A204.1 (cell line): ENCODE data around the gene PPIL4.

Experiments
- FAIRE-seq: peaks from 2 replicates; lab custom pipeline; 2012; peaks lifted over from hg19 to GRCh38; lab: Jason Lieb, UNC

PPIL4 gene

DNA sequence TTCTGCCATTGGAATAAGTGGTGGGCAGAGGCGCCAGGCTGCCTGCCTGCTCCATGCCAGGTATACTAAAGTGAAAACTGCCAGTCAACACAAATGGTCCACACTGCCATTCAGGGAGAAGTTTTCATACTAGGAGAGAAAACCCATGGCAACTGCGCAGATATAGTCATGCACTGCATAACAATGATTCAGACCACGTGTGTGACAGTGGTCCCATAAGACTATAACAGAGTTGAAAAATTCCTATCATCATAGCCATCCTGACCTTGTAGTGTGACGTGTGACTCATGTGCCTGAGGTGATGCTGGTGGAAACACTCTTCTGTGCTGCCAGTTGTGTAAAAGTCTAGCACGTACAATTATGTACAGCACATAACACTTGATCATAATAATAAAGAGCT is 86.1 kb downstream of the PPIL4 start:
- FAIRE-seq, result no peak

DNA sequence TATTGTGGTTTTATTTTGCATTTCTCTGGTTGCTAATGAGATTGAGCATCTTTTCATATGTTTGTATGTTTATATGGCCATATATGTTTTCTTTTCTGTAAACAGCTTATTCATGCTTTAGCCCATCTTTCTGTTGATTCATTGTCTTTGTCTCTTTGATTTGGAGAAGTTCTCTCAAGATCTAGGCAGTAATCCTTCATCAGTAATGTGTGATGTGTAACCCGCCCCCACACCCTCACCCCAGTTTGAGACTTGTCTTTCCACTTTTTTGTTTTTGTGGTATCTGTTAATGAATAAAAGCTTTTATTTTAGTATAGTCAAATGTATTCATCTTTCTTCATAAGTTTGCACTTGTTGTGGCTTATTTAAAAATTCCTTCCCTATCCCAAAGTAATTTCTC is 87.0 kb downstream of the PPIL4 start:
- no peak for FAIRE-seq

DNA sequence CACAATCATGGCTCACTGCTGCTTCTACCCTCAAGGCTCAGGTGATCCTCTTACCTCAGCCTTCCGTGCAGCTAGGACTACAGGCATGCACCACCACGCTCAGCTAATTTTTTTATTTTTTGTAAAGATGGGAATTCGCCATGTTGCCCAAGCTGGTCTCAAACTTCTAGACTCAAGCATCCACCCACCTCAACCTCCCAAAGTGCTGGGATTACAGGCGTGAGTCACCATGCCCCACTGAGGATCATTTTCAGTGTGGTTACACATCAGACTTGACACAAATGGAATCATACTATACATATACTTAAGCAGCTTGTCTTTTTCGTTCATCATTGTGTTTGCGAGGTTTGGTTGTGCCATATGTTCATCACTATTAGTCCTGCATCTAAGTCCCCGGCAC is 87.6 kb downstream of the PPIL4 start:
- no peak for FAIRE-seq

- FAIRE-seq, result no peak
Measured at GRCh38 chr6:149457316-149457884, 88.4 kb downstream of the PPIL4 start.

DNA sequence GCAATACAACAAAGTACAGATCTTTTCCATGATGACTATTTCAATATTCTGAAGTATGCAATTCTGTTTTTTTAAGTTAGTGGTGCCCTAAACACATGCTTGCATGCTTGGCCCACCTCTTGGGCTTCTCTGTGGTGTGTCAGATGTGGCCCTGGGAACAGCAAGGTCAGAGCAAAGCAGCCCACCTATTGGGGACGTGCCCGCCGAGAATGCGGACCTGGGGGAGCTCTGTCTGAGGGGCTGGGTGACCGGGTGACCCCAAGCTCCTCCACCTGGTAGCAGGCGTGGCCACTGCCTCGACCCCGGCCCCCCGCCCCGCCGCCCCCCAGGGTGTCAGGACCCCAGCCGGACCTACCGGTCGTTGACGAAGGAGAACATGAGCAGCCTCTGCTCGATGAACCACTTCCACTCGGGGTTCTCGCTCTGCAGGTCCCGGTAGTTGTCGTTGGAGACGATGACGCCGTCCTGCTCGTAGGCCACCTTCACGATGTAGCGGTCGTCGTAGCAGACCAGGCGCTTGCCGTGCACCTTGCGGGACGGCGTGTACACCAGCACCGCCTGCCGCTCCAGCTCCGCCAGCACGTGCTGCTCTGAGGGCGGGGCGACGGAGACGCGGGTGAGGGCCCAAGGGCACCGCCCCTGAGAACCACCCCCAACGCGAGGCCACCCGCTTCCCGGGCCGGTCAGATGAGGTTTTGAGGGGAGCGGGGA is 89.4 kb downstream of the PPIL4 start:
- FAIRE-seq, result no peak

GRCh38 chr6:149455031-149455732 is 90.7 kb downstream of the PPIL4 start:
- no peak for FAIRE-seq
